PC-9 (cell line): Measurements from ENCODE around the gene SIM2. TPM values are rescaled to one million over a fixed set of nuclear protein-coding genes. Genes with fewer than 3 reads are reported as not detected.

Experiments used
- BruUV-seq: library from RNA; stranded (reverse); fragments of 400-500 nt; replicated peaks from 2 replicates; lab custom pipeline; 2021; lab: Mats Ljungman, UMichigan
- CTCF ChIA-PET: fragments of 300-600 bp; sonication (Branson Sonifier 250); formaldehyde crosslinking; loops from one replicate; lab custom pipeline; 2022; ENCODE audit warnings: antibody characterized with exemption; lab: Charles Lee
- POLR2A ChIA-PET: fragments of 300-600 bp; sonication (Branson Sonifier 250); formaldehyde crosslinking; loops from one replicate; lab custom pipeline; 2022; ENCODE audit warnings: antibody characterized with exemption; ENCODE audit not compliant: unreplicated experiment; lab: Charles Lee
- DNase-seq, 2 experiments: peaks; one replicate each; pipeline versions ENCODE4 v3.0.0 to v3.0.0-alpha.2; 2015 to 2022; ENCODE audit warnings: mixed read lengths in 1 of 2
- H2AFZ ChIP-seq: fragments of 200-600 bp; sonication (generic); 2 replicates; pipeline ENCODE4 v1.8.1; 2017; ENCODE audit warnings: antibody characterized with exemption
- H3F3A ChIP-seq: fragments of 200-600 bp; sonication (generic); 2 replicates; pipeline ENCODE4 v1.8.1; 2017; ENCODE audit warnings: antibody characterized with exemption, mild to moderate bottlenecking, low read depth; ENCODE audit not compliant: insufficient read depth
- H3K27ac ChIP-seq: fragments of 200-600 bp; sonication (generic); 2 replicates; pipeline ENCODE4 v1.6.1; 2016; ENCODE audit warnings: mixed run types
- H3K27me3 ChIP-seq: fragments of 200-600 bp; sonication (generic); 2 replicates; pipeline ENCODE4 v1.6.1; 2016; ENCODE audit warnings: low read depth, mixed run types; ENCODE audit not compliant: insufficient read depth
- H3K36me3 ChIP-seq: fragments of 200-600 bp; sonication (generic); 2 replicates; pipeline ENCODE4 v1.6.1; 2016; ENCODE audit warnings: low read depth, mixed run types
- H3K4me1 ChIP-seq: fragments of 200-600 bp; sonication (generic); replicated peaks from 2 replicates; pipeline ENCODE4 v1.6.1; 2016; ENCODE audit warnings: mixed run types; ENCODE audit not compliant: insufficient read depth
- H3K4me2 ChIP-seq: fragments of 200-600 bp; sonication (generic); 2 replicates; pipeline ENCODE4 v1.6.1; 2017; ENCODE audit warnings: mixed run types
- H3K4me3 ChIP-seq: fragments of 200-600 bp; sonication (generic); 2 replicates; pipeline ENCODE4 v1.6.1; 2016; ENCODE audit warnings: mixed run types
- H3K79me2 ChIP-seq: fragments of 200-600 bp; sonication (generic); 2 replicates; pipeline ENCODE4 v1.6.1; 2017; ENCODE audit warnings: low read depth, mixed run types
- H3K9me2 ChIP-seq: fragments of 200-600 bp; sonication (generic); 2 replicates; pipeline ENCODE4 v1.8.1; 2017; ENCODE audit warnings: mild to moderate bottlenecking; ENCODE audit not compliant: insufficient read depth
- H3K9me3 ChIP-seq: fragments of 200-600 bp; sonication (generic); 2 replicates; pipeline ENCODE4 v1.8.1; 2016; ENCODE audit warnings: low read depth; ENCODE audit not compliant: insufficient read depth
- H4K20me1 ChIP-seq: fragments of 200-600 bp; sonication (generic); 2 replicates; pipeline ENCODE4 v1.8.1; 2017; ENCODE audit not compliant: insufficient read depth
- EZH2 ChIP-seq: fragments of 200-600 bp; sonication (generic); IDR thresholded peaks from 2 replicates; pipeline ENCODE4 v1.8.0; 2017; ENCODE audit warnings: antibody characterized with exemption, low read depth
- intact Hi-C: fragments of 100-400 bp; cut with micrococcal nuclease; formaldehyde crosslinking; loops from one replicate; pipeline ENCODE4 v1.10.0; 2022; ENCODE audit not compliant: unreplicated experiment
- total RNA-seq: library from RNA; stranded (reverse); gene quantifications from 2 replicates; pipeline ENCODE4 v1.2.3, GENCODE V29; 2021
- TF ChIP-seq, protein P1 (sequence below): fragments of 200-600 bp; sonication (generic); conservative IDR thresholded peaks from 2 replicates; pipeline ENCODE4 v1.6.1; 2017; ENCODE audit warnings: mixed run types, antibody characterized with exemption, mild to moderate bottlenecking, moderate library complexity

Gene SIM2
- total RNA-seq, 1 experiment from 2014 or later = 18.5 TPM

GRCh38 chr21:36767096-36767495 lies 68.2 kb downstream of the SIM2 start:
- Histone ChIP-seq H3K9me2 (no peaks in the 10 kb centered on the region), H3K4me2 (no peak overlapping the region), H3K4me3 (no peak overlapping the region), H4K20me1 (no peaks in the 10 kb centered on the region), H3K27me3 (no peaks in the 10 kb centered on the region), H3K9me3 (no peaks in the 10 kb centered on the region), H2AFZ (no peak overlapping the region), H3K79me2 (no peaks in the 10 kb centered on the region), H3K4me1 (no peaks in the 10 kb centered on the region), H3F3A (no peaks in the 10 kb centered on the region), H3K27ac (no peak overlapping the region), H3K36me3 (no peaks in the 10 kb centered on the region)
- BruUV-seq = no TSS peak
- ChIA-PET CTCF (no interaction called here), POLR2A (no interaction called here)
- intact Hi-C loops = no loop called here
- DNase-seq = no peak
- TF ChIP-seq, protein P1, sequence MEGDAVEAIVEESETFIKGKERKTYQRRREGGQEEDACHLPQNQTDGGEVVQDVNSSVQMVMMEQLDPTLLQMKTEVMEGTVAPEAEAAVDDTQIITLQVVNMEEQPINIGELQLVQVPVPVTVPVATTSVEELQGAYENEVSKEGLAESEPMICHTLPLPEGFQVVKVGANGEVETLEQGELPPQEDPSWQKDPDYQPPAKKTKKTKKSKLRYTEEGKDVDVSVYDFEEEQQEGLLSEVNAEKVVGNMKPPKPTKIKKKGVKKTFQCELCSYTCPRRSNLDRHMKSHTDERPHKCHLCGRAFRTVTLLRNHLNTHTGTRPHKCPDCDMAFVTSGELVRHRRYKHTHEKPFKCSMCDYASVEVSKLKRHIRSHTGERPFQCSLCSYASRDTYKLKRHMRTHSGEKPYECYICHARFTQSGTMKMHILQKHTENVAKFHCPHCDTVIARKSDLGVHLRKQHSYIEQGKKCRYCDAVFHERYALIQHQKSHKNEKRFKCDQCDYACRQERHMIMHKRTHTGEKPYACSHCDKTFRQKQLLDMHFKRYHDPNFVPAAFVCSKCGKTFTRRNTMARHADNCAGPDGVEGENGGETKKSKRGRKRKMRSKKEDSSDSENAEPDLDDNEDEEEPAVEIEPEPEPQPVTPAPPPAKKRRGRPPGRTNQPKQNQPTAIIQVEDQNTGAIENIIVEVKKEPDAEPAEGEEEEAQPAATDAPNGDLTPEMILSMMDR = no peak
- no peak for TF ChIP-seq EZH2

DNA sequence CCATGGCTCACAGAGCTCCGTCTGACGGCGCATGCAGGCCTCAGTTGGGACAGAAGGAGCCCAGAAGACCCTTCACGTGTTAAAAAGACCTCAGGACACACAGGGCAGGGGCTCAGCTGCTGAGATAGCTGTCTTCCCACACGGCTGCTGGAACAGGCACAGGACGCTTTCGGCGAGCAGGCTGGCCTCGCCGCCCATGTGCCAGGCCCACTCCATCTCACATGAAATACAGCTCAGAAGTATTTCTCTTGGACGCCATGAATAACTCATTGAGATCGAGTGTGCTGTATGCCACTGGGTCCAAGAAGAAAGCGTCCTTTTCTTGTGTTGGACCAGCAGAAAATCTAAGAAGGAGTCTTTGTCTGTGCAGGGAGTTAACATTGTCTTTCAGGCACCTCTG lies 69.6 kb downstream of the SIM2 start:
- H3K4me1 ChIP-seq = no peaks in the 10 kb centered on the region
- H3K4me3 ChIP-seq = no peak overlapping the region
- H2AFZ ChIP-seq = no peak overlapping the region
- H3F3A ChIP-seq = no peaks in the 10 kb centered on the region
- H3K27me3 ChIP-seq = no peaks in the 10 kb centered on the region
- H3K9me3 ChIP-seq = no peaks in the 10 kb centered on the region
- no TSS peak for BruUV-seq
- DNase-seq = no peak
- no peak overlapping the region for H3K27ac ChIP-seq
- H3K79me2 ChIP-seq = no peaks in the 10 kb centered on the region
- no peaks in the 10 kb centered on the region for H4K20me1 ChIP-seq
- TF ChIP-seq, protein P1 = no peak
- no peak for TF ChIP-seq EZH2
- H3K4me2 ChIP-seq = no peak overlapping the region
- POLR2A ChIA-PET = no interaction called here
- intact Hi-C loops = no loop called here
- no peaks in the 10 kb centered on the region for H3K9me2 ChIP-seq
- CTCF ChIA-PET = no interaction called here
- H3K36me3 ChIP-seq = no peaks in the 10 kb centered on the region

DNA sequence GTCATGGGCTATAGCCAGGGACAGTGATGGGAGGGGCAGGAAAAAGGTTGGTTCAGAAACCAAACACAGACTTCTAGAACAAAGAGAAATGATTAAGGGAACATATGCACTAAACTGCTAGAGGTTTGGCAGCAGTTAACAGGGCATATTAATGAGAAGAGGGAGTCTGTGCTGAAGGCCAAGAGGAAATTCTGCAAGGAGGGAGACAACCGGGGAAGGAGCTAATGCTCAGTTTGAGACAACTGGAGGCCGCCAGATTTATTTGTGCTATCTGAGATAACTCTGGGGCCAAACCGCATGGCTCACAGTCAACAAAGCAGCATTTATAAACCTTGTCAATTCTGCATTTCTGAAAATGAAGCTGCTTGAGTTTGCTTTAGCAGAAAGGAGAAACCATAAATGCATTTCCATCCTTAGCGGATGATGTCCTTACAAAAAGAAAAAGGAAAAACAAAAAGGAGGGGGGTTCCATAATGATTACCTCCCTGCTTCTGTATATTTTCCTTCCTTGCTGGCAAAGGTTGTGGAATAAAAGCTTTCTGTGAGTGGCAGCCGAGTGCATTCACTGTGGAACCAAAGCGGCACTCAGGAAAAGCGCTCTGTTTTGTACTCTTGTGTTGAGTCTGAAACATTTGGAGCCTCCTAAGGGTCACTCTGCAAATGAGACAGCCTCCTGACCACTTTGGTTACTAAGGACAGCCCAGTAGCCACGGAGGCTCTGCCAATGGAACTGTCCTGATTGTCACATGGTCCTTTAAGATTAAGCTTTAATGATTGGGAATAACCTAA lies 70.3 kb downstream of the SIM2 start:
- no peak overlapping the region for H2AFZ ChIP-seq
- no peaks in the 10 kb centered on the region for H3K9me2 ChIP-seq
- DNase-seq = no peak
- H3K9me3 ChIP-seq = no peaks in the 10 kb centered on the region
- H3K4me2 ChIP-seq = no peak overlapping the region
- intact Hi-C loops = no loop called here
- no peaks in the 10 kb centered on the region for H3K27me3 ChIP-seq
- ChIA-PET POLR2A (no interaction called here), CTCF (no interaction called here)
- H3K79me2 ChIP-seq = no peaks in the 10 kb centered on the region
- no TSS peak for BruUV-seq
- TF ChIP-seq EZH2 = no peak
- TF ChIP-seq, protein P1 = no peak
- H4K20me1 ChIP-seq = no peaks in the 10 kb centered on the region
- no peak overlapping the region for H3K4me3 ChIP-seq
- H3K4me1 ChIP-seq = no peaks in the 10 kb centered on the region
- H3K36me3 ChIP-seq = no peaks in the 10 kb centered on the region
- H3K27ac ChIP-seq = no peak overlapping the region
- no peaks in the 10 kb centered on the region for H3F3A ChIP-seq
